Measurements from ENCODE around the gene LSM2. TPM values are rescaled to one million over a fixed set of nuclear protein-coding genes. Genes with fewer than 3 reads are reported as not detected.

LSM2 gene
- total RNA-seq, 1 donor from 2014 or later = 55.8 TPM

- Mint-ChIP-seq H3K9me3 (no peaks in the 10 kb centered on the region), H3K4me3 (no peak overlapping the region), H3K27ac (peak overlapping the region; percentile 69), H3K27me3 (ENCODE audit: low read depth) (no peaks in the 10 kb centered on the region), H3K4me1 (peaks cover 12% of the 10 kb centered on the region), H3K36me3 (peaks cover 2% of the 10 kb centered on the region)
- DNase-seq (ENCODE audit: low spot score in 2 of 2, unreplicated experiment in 2 of 2) = no peak
- TF ChIP-seq, protein P1, sequence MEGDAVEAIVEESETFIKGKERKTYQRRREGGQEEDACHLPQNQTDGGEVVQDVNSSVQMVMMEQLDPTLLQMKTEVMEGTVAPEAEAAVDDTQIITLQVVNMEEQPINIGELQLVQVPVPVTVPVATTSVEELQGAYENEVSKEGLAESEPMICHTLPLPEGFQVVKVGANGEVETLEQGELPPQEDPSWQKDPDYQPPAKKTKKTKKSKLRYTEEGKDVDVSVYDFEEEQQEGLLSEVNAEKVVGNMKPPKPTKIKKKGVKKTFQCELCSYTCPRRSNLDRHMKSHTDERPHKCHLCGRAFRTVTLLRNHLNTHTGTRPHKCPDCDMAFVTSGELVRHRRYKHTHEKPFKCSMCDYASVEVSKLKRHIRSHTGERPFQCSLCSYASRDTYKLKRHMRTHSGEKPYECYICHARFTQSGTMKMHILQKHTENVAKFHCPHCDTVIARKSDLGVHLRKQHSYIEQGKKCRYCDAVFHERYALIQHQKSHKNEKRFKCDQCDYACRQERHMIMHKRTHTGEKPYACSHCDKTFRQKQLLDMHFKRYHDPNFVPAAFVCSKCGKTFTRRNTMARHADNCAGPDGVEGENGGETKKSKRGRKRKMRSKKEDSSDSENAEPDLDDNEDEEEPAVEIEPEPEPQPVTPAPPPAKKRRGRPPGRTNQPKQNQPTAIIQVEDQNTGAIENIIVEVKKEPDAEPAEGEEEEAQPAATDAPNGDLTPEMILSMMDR (IDR thresholded peaks at IDR 0.05; ENCODE audit: unreplicated experiment) = no peak
These were observed 30.9 kb downstream of the LSM2 start for GRCh38 chr6:31775633-31776484.

GRCh38 chr6:31775184-31775583 is 31.6 kb downstream of the LSM2 start:
- no peaks in the 10 kb centered on the region for H3K27me3 Mint-ChIP-seq (ENCODE audit: low read depth)
- TF ChIP-seq, protein P1 (IDR thresholded peaks at IDR 0.05; ENCODE audit: unreplicated experiment) = no peak
- H3K9me3 Mint-ChIP-seq = no peaks in the 10 kb centered on the region
- no peaks in the 10 kb centered on the region for H3K36me3 Mint-ChIP-seq
- H3K4me1 Mint-ChIP-seq = peaks cover 12% of the 10 kb centered on the region
- H3K4me3 Mint-ChIP-seq = no peak overlapping the region
- H3K27ac Mint-ChIP-seq = no peak overlapping the region
- no peak for DNase-seq (ENCODE audit: low spot score in 2 of 2, unreplicated experiment in 2 of 2)

- DNase-seq (ENCODE audit: low spot score in 2 of 2, unreplicated experiment in 2 of 2) = no peak
- TF ChIP-seq, protein P1 (IDR thresholded peaks at IDR 0.05; ENCODE audit: unreplicated experiment) = no peak
- H3K27me3 Mint-ChIP-seq (ENCODE audit: low read depth) = no peaks in the 10 kb centered on the region
- no peaks in the 10 kb centered on the region for H3K9me3 Mint-ChIP-seq
- H3K4me1 Mint-ChIP-seq = peaks cover 11% of the 10 kb centered on the region
- H3K36me3 Mint-ChIP-seq = no peaks in the 10 kb centered on the region
- H3K4me3 Mint-ChIP-seq = no peak overlapping the region
- no peak overlapping the region for H3K27ac Mint-ChIP-seq
These were observed 34.8 kb downstream of the LSM2 start for GRCh38 chr6:31771992-31772358.

GRCh38 chr6:31770860-31771259 is 35.9 kb downstream of the LSM2 start:
- H3K4me3 Mint-ChIP-seq = no peak overlapping the region
- DNase-seq (ENCODE audit: low spot score in 2 of 2, unreplicated experiment in 2 of 2) = no peak
- no peak overlapping the region for H3K27ac Mint-ChIP-seq
- H3K27me3 Mint-ChIP-seq (ENCODE audit: low read depth) = no peaks in the 10 kb centered on the region
- H3K9me3 Mint-ChIP-seq = no peaks in the 10 kb centered on the region
- peaks cover 3% of the 10 kb centered on the region for H3K4me1 Mint-ChIP-seq
- TF ChIP-seq, protein P1 (IDR thresholded peaks at IDR 0.05; ENCODE audit: unreplicated experiment) = no peak
- no peaks in the 10 kb centered on the region for H3K36me3 Mint-ChIP-seq

DNA sequence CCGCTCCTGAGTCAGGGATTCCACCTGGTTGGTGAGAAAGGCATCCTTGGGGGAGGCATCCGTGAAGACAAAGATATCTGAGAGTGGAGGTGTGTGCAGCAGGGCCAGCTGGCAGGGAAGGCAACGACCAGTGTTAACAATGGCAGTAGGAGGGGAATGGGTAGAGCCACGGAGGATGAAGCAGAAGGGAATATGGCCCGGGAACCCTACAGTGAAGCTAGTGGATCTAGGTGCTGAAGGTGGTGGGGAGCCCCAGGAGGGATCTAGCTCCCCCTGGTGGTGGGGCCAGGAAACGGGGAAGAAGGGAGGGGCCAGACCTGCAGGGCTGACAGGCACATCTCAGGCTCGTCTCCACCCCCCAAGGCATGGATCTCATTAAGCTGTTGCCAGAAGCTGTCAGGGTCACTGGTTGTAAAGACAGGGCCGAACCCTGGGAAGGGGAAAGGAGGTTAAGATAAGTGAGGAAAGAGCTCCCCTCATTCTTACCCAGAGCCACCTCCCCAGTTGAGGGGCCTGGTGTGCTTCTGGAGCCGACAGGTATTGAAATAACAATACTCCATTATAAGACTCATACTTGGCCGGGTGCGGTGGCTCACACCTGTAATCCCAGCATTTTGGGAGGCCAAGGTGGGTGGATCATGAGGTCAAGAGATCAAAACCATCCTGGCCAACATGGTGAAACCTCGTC is 36.9 kb downstream of the LSM2 start:
- TF ChIP-seq, protein P1 (IDR thresholded peaks at IDR 0.05; ENCODE audit: unreplicated experiment) = peak; percentile 37
- Mint-ChIP-seq H3K9me3 (no peaks in the 10 kb centered on the region), H3K36me3 (no peaks in the 10 kb centered on the region), H3K27me3 (ENCODE audit: low read depth) (no peaks in the 10 kb centered on the region), H3K27ac (no peak overlapping the region), H3K4me3 (no peak overlapping the region), H3K4me1 (no peaks in the 10 kb centered on the region)
- no peak for DNase-seq (ENCODE audit: low spot score in 2 of 2, unreplicated experiment in 2 of 2)
